Common myeloid progenitor, CD34-positive (primary cell): ENCODE results near the gene USP17L17. TPM values are rescaled to one million over a fixed set of nuclear protein-coding genes. Genes with fewer than 3 reads are reported as not detected.
"Not testable (repeated sequence)": the region's sequence is repeated elsewhere in the genome, so short reads cannot be mapped to it uniquely, and the experiment has no call there.

Source experiments
- CTCF ChIA-PET: fragments of 350-600 bp; sonication (Branson Sonifier 250); formaldehyde crosslinking; loops from one replicate; lab custom pipeline; 2021; ENCODE audit warnings: antibody characterized with exemption; lab: Charles Lee
- POLR2A ChIA-PET: fragments of 350-600 bp; sonication (Branson Sonifier 250); formaldehyde crosslinking; loops from one replicate; lab custom pipeline; 2021; ENCODE audit warnings: antibody characterized with exemption; lab: Charles Lee
- DNase-seq, 3 donors: peaks; one replicate each; pipeline versions ENCODE4 v3.0.0 to v3.0.0-alpha.2; 2013
- H3K27ac ChIP-seq, 2 experiments: 1 replicate in 1 of 2; 2 replicates in 1 of 2; pipeline ENCODE4 v1.7.0; 2013; ENCODE audit warnings: inconsistent platforms in 2 of 2, low read length in 2 of 2, mild to moderate bottlenecking in 2 of 2, low read depth in 1 of 2, moderate library complexity in 1 of 2; ENCODE audit not compliant: severe bottlenecking in 2 of 2, insufficient read depth in 1 of 2, poor library complexity in 1 of 2
- H3K27me3 ChIP-seq, 5 experiments: replicated peaks in 2 of 5; 1 replicate in 3 of 5; 2 replicates in 2 of 5; pipeline versions ENCODE4 v1.6.1 to v1.7.0; 2013; ENCODE audit warnings: low read length in 4 of 5, mild to moderate bottlenecking in 2 of 5, moderate library complexity in 2 of 5, inconsistent platforms in 1 of 5; ENCODE audit not compliant: insufficient read depth in 5 of 5, control insufficient read depth in 4 of 5
- H3K36me3 ChIP-seq, 4 experiments: 1 replicate in 2 of 4; 2 replicates in 2 of 4; pipeline versions ENCODE4 v1.6.1 to v1.7.0; 2013; ENCODE audit warnings: low read length in 3 of 4, control low read depth in 1 of 4, mild to moderate bottlenecking in 1 of 4; ENCODE audit not compliant: control insufficient read depth in 4 of 4, insufficient read depth in 4 of 4
- H3K4me1 ChIP-seq, 4 experiments: 1 replicate in 3 of 4; 2 replicates in 1 of 4; pipeline versions ENCODE4 v1.6.1 to v1.7.1; 2013; ENCODE audit warnings: low read length in 3 of 4, mild to moderate bottlenecking in 3 of 4, control low read depth in 1 of 4, inconsistent platforms in 1 of 4, moderate library complexity in 1 of 4; ENCODE audit not compliant: control insufficient read depth in 4 of 4, insufficient read depth in 4 of 4; ENCODE audit errors: control extremely low read depth in 1 of 4
- H3K4me3 ChIP-seq, 7 experiments: 1 replicate in 4 of 7; 2 replicates in 3 of 7; pipeline versions ENCODE4 v1.5.1 to v1.7.0; 2013; ENCODE audit warnings: mild to moderate bottlenecking in 7 of 7, low read length in 6 of 7, moderate library complexity in 6 of 7, inconsistent platforms in 2 of 7, low read depth in 2 of 7, control low read depth in 1 of 7; ENCODE audit not compliant: insufficient read depth in 4 of 7, control insufficient read depth in 1 of 7; ENCODE audit errors: extremely low read depth in 1 of 7
- H3K9me3 ChIP-seq, 5 experiments: 1 replicate in 4 of 5; 2 replicates in 1 of 5; pipeline versions ENCODE4 v1.6.1 to v1.7.1; 2013; ENCODE audit warnings: low read length in 4 of 5, mild to moderate bottlenecking in 2 of 5, inconsistent platforms in 1 of 5, low read depth in 1 of 5, moderate library complexity in 1 of 5; ENCODE audit not compliant: control insufficient read depth in 4 of 5, insufficient read depth in 2 of 5; ENCODE audit errors: control extremely low read depth in 1 of 5
- WGBS: methylation state at CpG from one replicate; pipeline ENCODE4 v1.1.5; 2013; ENCODE audit not compliant: insufficient coverage; 5-methylcytosine and 5-hydroxymethylcytosine counted together
- polyA plus RNA-seq: library from polyadenylated mRNA; unstranded; fragments of 120-200 nt; gene quantifications from one replicate; pipeline ENCODE4 v1.2.1, GENCODE V29; 2013

The USP17L17 gene, protein sequence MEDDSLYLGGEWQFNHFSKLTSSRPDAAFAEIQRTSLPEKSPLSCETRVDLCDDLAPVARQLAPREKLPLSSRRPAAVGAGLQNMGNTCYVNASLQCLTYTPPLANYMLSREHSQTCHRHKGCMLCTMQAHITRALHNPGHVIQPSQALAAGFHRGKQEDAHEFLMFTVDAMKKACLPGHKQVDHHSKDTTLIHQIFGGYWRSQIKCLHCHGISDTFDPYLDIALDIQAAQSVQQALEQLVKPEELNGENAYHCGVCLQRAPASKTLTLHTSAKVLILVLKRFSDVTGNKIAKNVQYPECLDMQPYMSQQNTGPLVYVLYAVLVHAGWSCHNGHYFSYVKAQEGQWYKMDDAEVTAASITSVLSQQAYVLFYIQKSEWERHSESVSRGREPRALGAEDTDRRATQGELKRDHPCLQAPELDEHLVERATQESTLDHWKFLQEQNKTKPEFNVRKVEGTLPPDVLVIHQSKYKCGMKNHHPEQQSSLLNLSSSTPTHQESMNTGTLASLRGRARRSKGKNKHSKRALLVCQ
- not detected for polyA plus RNA-seq

DNA sequence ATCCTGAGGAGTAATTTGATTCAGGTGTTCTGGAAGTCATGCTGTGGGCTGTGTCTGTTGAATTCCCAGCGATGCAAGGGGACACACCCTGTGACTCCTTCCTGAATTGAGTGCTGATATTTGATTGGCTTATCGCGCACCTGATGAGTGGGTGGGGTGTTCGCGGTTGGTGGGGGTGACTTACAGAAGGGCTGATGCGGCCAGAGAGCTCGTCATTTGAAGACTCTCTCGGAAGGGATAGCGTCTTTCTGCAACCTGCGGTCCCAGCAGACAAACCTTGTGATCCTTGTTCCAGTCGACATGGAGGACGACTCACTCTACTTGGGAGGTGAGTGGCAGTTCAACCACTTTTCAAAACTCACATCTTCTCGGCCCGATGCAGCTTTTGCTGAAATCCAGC lies at the start of gene USP17L17:
TSS of gene USP17L17 (plus strand) at position 301 of the 400 bp plus-strand sequence. CDS start at position 301, 0 bp downstream.
- DNase-seq, H3K4me1 ChIP-seq, H3K27me3 ChIP-seq, H3K36me3 ChIP-seq, H3K4me3 ChIP-seq, H3K9me3 ChIP-seq, CTCF ChIA-PET, POLR2A ChIA-PET, H3K27ac ChIP-seq: not testable (repeated sequence)
- no CpG with 5 or more reads among the region's 14 CpGs for WGBS

- POLR2A ChIA-PET, H3K4me1 ChIP-seq, CTCF ChIA-PET, DNase-seq, H3K27ac ChIP-seq, H3K36me3 ChIP-seq, H3K9me3 ChIP-seq, H3K27me3 ChIP-seq, H3K4me3 ChIP-seq: not testable (repeated sequence)
- WGBS: no CpG with 5 or more reads among the region's 13 CpGs
These were observed 33.3 kb upstream of the USP17L17 start, which contains the start of gene USP17L10 for GRCh38 chr4:9210357-9210756. USP17L10 (plus strand) TSS chr4:9210657; CDS start chr4:9210657, 0 bp downstream.

DNA sequence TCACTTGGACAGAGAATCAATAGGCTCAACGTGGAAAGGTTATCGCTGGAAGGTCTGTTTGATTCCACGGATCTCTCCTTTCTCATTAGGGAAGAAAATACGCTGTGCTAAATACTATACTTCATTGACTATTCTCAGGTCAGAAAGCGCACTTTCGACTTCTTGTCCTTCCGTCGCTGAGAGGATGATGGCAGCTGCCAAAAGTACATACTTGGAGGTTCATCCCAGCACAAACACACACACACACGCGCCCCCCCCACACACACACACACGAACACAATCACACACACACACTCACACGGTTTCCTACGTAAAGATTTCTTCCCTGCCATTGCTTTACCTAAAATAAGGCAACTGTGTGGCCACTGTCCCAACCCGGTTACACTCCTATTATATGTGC lies 29.0 kb upstream of the USP17L17 start:
- H3K36me3 ChIP-seq, DNase-seq, H3K27me3 ChIP-seq, CTCF ChIA-PET, POLR2A ChIA-PET, H3K4me1 ChIP-seq, H3K4me3 ChIP-seq, H3K27ac ChIP-seq, H3K9me3 ChIP-seq: not testable (repeated sequence)
- WGBS: 91% methylated on average over 8 of the region's 14 CpGs

DNA sequence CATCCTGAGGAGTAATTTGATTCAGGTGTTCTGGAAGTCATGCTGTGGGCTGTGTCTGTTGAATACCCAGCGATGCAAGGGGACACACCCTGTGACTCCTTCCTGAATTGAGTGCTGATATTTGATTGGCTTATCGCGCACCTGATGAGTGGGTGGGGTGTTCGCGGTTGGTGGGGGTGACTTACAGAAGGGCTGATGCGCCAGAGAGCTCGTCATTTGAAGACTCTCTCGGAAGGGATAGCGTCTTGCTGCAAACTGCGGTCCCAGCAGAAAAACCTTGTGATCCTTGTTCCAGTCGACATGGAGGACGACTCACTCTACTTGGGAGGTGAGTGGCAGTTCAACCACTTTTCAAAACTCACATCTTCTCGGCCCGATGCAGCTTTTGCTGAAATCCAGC lies 28.6 kb upstream of the USP17L17 start, which contains the start of gene USP17L11:
TSS of gene USP17L11 (plus strand) at position 301 of the 400 bp plus-strand sequence. CDS start at position 301, 0 bp downstream.
- H3K27ac ChIP-seq, POLR2A ChIA-PET, H3K36me3 ChIP-seq, H3K4me1 ChIP-seq, H3K9me3 ChIP-seq, H3K27me3 ChIP-seq, DNase-seq, H3K4me3 ChIP-seq, CTCF ChIA-PET: not testable (repeated sequence)
- no CpG with 5 or more reads among the region's 14 CpGs for WGBS

DNA sequence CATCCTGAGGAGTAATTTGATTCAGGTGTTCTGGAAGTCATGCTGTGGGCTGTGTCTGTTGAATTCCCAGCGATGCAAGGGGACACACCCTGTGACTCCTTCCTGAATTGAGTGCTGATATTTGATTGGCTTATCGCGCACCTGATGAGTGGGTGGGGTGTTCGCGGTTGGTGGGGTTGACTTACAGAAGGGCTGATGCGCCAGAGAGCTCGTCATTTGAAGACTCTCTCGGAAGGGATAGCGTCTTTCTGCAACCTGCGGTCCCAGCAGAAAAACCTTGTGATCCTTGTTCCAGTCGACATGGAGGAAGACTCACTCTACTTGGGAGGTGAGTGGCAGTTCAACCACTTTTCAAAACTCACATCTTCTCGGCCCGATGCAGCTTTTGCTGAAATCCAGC lies 23.8 kb upstream of the USP17L17 start, which contains the start of gene USP17L12:
TSS of gene USP17L12 (plus strand) at position 301 of the 400 bp plus-strand sequence. CDS start at position 301, 0 bp downstream.
- WGBS: no CpG with 5 or more reads among the region's 13 CpGs
- CTCF ChIA-PET, H3K36me3 ChIP-seq, H3K4me3 ChIP-seq, H3K4me1 ChIP-seq, DNase-seq, H3K27me3 ChIP-seq, POLR2A ChIA-PET, H3K27ac ChIP-seq, H3K9me3 ChIP-seq: not testable (repeated sequence)

DNA sequence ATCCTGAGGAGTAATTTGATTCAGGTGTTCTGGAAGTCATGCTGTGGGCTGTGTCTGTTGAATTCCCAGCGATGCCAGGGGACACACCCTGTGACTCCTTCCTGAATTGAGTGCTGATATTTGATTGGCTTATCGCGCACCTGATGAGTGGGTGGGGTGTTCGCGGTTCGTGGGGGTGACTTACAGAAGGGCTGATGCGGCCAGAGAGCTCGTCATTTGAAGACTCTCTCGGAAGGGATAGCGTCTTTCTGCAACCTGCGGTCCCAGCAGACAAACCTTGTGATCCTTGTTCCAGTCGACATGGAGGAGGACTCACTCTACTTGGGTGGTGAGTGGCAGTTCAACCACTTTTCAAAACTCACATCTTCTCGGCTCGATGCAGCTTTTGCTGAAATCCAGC lies 19.1 kb upstream of the USP17L17 start, which contains the start of gene USP17L13:
TSS of gene USP17L13 (plus strand) at position 301 of the 400 bp plus-strand sequence. CDS start at position 301, 0 bp downstream.
- DNase-seq, H3K27me3 ChIP-seq, POLR2A ChIA-PET, CTCF ChIA-PET, H3K36me3 ChIP-seq, H3K27ac ChIP-seq, H3K9me3 ChIP-seq, H3K4me3 ChIP-seq, H3K4me1 ChIP-seq: not testable (repeated sequence)
- WGBS: no CpG with 5 or more reads among the region's 14 CpGs

- H3K36me3 ChIP-seq, H3K27ac ChIP-seq, H3K9me3 ChIP-seq, H3K4me3 ChIP-seq, CTCF ChIA-PET, POLR2A ChIA-PET, H3K4me1 ChIP-seq, H3K27me3 ChIP-seq, DNase-seq: not testable (repeated sequence)
- WGBS: no CpG with 5 or more reads among the region's 8 CpGs
These were observed 13.4 kb upstream of the USP17L17 start for GRCh38 chr4:9230249-9230648.
